HG03439 (cell line): ENCODE data around the gene SLC47A2.
"Not testable (repeated sequence)": the region's sequence is repeated elsewhere in the genome, so short reads cannot be mapped to it uniquely, and the experiment has no call there.

Source experiments
- ATAC-seq: cut with Tn5 transposase; IDR thresholded peaks from one replicate; pipeline ENCODE4 v1.9.1; 2021; ENCODE audit warnings: mild to moderate bottlenecking, moderate library complexity; ENCODE audit not compliant: unreplicated experiment

Gene SLC47A2

GRCh38 chr17:19672009-19672750, 44.2 kb downstream of the SLC47A2 start:
- no peak for ATAC-seq

GRCh38 chr17:19671433-19671832, 45.0 kb downstream of the SLC47A2 start:
- no peak for ATAC-seq

- no peak for ATAC-seq
Observed at GRCh38 chr17:19670908-19671307, 45.5 kb downstream of the SLC47A2 start.

GRCh38 chr17:19669680-19670079, 46.7 kb downstream of the SLC47A2 start:
- ATAC-seq, result not testable (repeated sequence)

- ATAC-seq, result no peak
Observed at GRCh38 chr17:19664821-19665181, 51.6 kb downstream of the SLC47A2 start.

GRCh38 chr17:19664136-19664820, 52.1 kb downstream of the SLC47A2 start:
- no peak for ATAC-seq

GRCh38 chr17:19663097-19663496, 53.3 kb downstream of the SLC47A2 start:
- no peak for ATAC-seq

- no peak for ATAC-seq
Observed at GRCh38 chr17:19661121-19661520, 55.3 kb downstream of the SLC47A2 start.

- ATAC-seq, result no peak
Observed at GRCh38 chr17:19660219-19660870, 56.0 kb downstream of the SLC47A2 start.

- no peak for ATAC-seq
Observed at GRCh38 chr17:19659366-19660177, 56.8 kb downstream of the SLC47A2 start.

GRCh38 chr17:19656851-19657581, 59.4 kb downstream of the SLC47A2 start:
- no peak for ATAC-seq

GRCh38 chr17:19656336-19656735, 60.0 kb downstream of the SLC47A2 start:
- ATAC-seq, result no peak

- ATAC-seq, result no peak
Observed at GRCh38 chr17:19654896-19655295, 61.5 kb downstream of the SLC47A2 start.

- ATAC-seq, result no peak
Observed at GRCh38 chr17:19654342-19654886, 62.0 kb downstream of the SLC47A2 start.

- ATAC-seq, result no peak
Observed at GRCh38 chr17:19652595-19652994, 63.8 kb downstream of the SLC47A2 start.

- ATAC-seq, result no peak
Observed at GRCh38 chr17:19651451-19652238, 64.7 kb downstream of the SLC47A2 start.

- no peak for ATAC-seq
Observed at GRCh38 chr17:19650826-19651225, 65.6 kb downstream of the SLC47A2 start.

GRCh38 chr17:19649274-19649541, 67.2 kb downstream of the SLC47A2 start:
- no peak for ATAC-seq

GRCh38 chr17:19648475-19649273, 67.7 kb downstream of the SLC47A2 start, which contains the start of gene ALDH3A2:
TSS of gene ALDH3A2 (plus strand) at chr17:19648751. CDS start at chr17:19648972, 221 bp downstream.
- peak; percentile 82 for ATAC-seq
